Measurements from ENCODE around the gene DMC1. TPM values are rescaled to one million over a fixed set of nuclear protein-coding genes. Genes with fewer than 3 reads are reported as not detected.
"Not testable (repeated sequence)": the region's sequence is repeated elsewhere in the genome, so short reads cannot be mapped to it uniquely, and the experiment has no call there.

Gene DMC1
- total and polyA plus RNA-seq, 2 donors, result 0.30 to 14.7 TPM

DNA sequence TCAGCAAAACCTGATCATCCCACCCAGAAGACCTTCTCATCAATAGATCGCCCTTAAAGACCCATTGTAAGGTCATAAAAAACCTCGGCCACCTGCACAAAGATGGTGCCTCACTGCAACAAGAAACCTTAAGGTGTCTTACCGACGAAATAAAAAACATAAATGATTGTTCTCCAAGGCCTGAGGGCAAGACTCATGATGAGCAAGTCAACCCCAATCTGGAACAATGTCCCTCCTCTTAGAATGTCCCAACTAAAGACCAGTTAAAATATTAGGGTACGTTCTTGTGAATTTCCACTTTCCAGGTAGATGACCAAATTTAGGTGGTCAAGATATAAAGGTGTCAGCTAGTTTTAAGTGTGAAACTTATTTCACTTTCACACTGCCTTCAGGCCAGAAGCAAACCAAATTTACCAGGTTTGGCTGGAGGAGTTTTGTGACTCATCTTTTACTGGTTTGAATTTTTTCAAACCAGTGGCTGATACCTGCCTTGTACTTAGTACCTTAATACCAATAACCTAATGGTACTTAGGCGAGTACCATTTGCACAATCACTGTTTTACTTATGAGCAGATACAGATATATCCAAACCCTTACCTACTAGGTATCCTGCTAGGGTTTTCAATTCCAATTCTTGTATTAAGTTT, 87.2 kb downstream of the DMC1 start:
- WGBS, result 99% methylated on average over 6 of the region's 6 CpGs
- H3K4me1 ChIP-seq (ENCODE audit: control insufficient read depth in 2 of 2, insufficient read depth in 2 of 2, low read length in 2 of 2), result peaks cover 5 to 7% of the 10 kb centered on the region in 2 donors
- H3K27me3 ChIP-seq (ENCODE audit: control insufficient read depth in 2 of 2, insufficient read depth in 1 of 2, low read length in 1 of 2), result no peaks in the 10 kb centered on the region
- no peak overlapping the region for H3K4me3 ChIP-seq (ENCODE audit: low read length in 2 of 2)
- H3K27ac ChIP-seq (ENCODE audit: low read depth in 1 of 2, low read length in 1 of 2), result no peak overlapping the region
- DNase-seq (ENCODE audit: low read depth in 6 of 9, low spot score in 9 of 9), result no peak
- H3K9me3 ChIP-seq (ENCODE audit: control insufficient read depth in 2 of 2, insufficient read depth in 1 of 2, low read length in 1 of 2), result no peaks in the 10 kb centered on the region
- peaks cover 68 to 80% of the 10 kb centered on the region in 2 donors for H3K36me3 ChIP-seq (ENCODE audit: control insufficient read depth in 2 of 2, insufficient read depth in 2 of 2, low read length in 1 of 2)

DNA sequence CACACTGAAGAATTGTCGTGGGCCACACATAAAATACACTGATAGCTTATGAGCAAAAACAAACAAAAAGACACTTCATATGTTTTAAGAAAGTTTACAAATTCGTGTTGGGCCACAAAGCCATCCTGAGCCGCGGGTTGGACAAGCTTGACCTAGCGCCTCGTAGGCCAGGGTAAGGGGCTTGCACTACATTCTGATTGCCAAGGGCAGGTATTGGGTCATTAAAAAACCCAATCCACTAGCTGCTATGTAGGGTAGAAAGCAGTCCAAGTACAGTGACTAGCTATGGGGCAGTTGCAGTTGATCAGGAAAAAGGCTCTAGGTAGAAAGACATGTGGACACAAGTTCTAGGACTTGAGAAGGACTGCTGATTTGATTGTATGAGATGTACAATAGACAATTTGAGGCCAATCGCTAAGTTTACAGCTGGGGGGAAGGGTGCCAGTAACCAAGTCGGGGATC, 88.1 kb downstream of the DMC1 start:
- Histone ChIP-seq H3K4me1 (ENCODE audit: control insufficient read depth in 2 of 2, insufficient read depth in 2 of 2, low read length in 2 of 2) (peaks cover 5 to 7% of the 10 kb centered on the region in 2 donors), H3K36me3 (ENCODE audit: control insufficient read depth in 2 of 2, insufficient read depth in 2 of 2, low read length in 1 of 2) (peaks cover 59 to 74% of the 10 kb centered on the region in 2 donors), H3K27me3 (ENCODE audit: control insufficient read depth in 2 of 2, insufficient read depth in 1 of 2, low read length in 1 of 2) (no peaks in the 10 kb centered on the region), H3K27ac (ENCODE audit: low read depth in 1 of 2, low read length in 1 of 2) (no peak overlapping the region), H3K4me3 (ENCODE audit: low read length in 2 of 2) (no peak overlapping the region), H3K9me3 (ENCODE audit: control insufficient read depth in 2 of 2, insufficient read depth in 1 of 2, low read length in 1 of 2) (no peaks in the 10 kb centered on the region)
- DNase-seq (ENCODE audit: low read depth in 6 of 9, low spot score in 9 of 9), result no peak
- WGBS, result 98% methylated on average over 8 of the region's 8 CpGs

DNA sequence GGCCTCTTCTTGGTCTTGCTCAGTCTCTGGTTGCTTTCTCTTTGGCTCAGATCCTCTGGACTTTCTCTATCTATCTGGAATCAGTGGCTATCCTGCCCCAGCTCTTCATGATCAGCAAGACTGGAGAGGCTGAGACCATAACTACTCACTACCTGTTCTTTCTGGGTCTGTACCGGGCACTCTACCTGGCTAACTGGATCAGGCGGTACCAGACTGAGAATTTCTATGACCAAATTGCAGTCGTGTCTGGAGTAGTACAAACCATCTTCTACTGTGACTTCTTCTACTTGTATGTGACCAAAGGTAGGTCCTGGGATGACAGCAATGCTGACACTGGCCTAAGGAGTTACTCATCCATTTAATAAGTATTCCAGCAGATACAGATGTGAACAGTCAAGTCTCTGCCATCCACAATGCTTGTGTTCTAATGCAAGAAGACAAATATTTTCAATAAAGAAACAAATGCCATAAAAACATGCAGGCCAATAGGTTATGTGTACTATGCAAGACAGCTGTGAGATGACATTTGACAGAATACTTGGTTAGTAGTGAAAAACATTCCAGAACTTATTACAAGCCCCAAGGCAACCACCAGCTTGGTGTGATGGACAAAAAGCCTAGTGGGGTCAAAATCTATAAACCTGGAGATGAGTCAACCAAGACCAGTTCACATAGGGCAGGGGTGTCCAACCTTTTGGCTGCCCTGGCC, 88.7 kb downstream of the DMC1 start:
- peaks cover 53 to 68% of the 10 kb centered on the region in 2 donors for H3K36me3 ChIP-seq (ENCODE audit: control insufficient read depth in 2 of 2, insufficient read depth in 2 of 2, low read length in 1 of 2)
- no peak overlapping the region for H3K27ac ChIP-seq (ENCODE audit: low read depth in 1 of 2, low read length in 1 of 2)
- no peaks in the 10 kb centered on the region for H3K9me3 ChIP-seq (ENCODE audit: control insufficient read depth in 2 of 2, insufficient read depth in 1 of 2, low read length in 1 of 2)
- peaks cover 4 to 5% of the 10 kb centered on the region in 2 donors for H3K4me1 ChIP-seq (ENCODE audit: control insufficient read depth in 2 of 2, insufficient read depth in 2 of 2, low read length in 2 of 2)
- 97% methylated on average over 3 of the region's 3 CpGs for WGBS
- no peak for DNase-seq (ENCODE audit: low read depth in 6 of 9, low spot score in 9 of 9)
- H3K4me3 ChIP-seq (ENCODE audit: low read length in 2 of 2), result no peak overlapping the region
- H3K27me3 ChIP-seq (ENCODE audit: control insufficient read depth in 2 of 2, insufficient read depth in 1 of 2, low read length in 1 of 2), result no peaks in the 10 kb centered on the region

DNA sequence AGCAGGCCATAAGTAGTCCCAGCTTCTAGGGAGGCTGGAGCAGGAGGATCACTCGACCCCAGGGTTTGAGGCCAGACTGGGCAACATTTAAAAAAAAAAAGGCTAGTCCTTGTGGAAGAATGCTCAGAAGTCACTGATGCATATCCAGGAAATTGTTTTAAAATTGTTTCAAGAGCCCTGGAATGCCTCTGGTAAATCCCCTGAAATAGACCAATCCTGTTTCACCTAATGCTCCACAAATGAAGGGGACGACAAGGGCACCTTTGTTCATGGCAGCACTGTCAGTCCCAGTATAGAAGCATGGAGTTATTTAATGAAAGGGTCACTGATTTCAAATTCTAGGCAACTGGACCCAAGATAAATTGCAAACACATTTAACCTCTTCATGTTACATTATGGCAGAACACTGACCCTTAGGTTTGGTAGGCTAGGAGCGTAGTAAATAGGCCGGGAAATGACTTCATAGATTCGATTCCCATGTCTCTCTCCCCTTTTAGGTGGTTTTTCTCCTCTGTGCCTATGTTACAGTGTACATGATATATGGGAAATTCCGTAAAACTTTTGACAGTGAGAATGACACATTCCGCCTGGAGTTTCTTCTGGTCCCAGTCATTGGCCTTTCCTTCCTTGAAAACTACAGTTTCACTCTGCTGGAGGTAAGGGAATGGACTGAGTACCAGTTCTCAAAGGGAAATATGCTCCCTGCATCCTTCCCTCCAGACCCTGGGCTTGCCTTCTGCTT, 90.7 kb downstream of the DMC1 start:
- DNase-seq (ENCODE audit: low read depth in 6 of 9, low spot score in 9 of 9), result no peak

DNA sequence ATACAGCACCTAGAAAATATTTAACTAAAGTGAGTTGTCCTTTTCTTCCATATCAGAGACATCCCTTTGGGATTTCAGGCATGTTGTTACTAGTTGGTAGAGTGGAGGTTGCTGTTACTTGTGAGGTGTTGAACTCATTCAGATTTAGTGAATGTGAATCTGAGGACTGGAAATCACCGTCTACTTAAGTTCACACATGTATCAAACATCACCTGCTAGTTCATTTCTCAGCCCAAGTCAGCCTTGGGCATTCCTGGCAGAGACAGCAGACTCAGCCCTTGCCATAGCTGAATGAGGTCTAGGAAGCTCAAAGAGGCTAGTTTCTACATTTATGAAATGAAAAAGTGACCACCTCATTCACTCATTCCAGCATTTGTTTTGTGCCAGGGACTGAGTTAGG, 92.4 kb downstream of the DMC1 start:
- H3K36me3 ChIP-seq (ENCODE audit: control insufficient read depth in 2 of 2, insufficient read depth in 2 of 2, low read length in 1 of 2), result peaks cover 25 to 31% of the 10 kb centered on the region in 2 donors
- no peak for DNase-seq (ENCODE audit: low read depth in 6 of 9, low spot score in 9 of 9)
- WGBS, result 94% methylated on average over 1 of the region's 1 CpG
- H3K9me3 ChIP-seq (ENCODE audit: control insufficient read depth in 2 of 2, insufficient read depth in 1 of 2, low read length in 1 of 2), result no peaks in the 10 kb centered on the region
- no peak overlapping the region for H3K4me3 ChIP-seq (ENCODE audit: low read length in 2 of 2)
- no peaks in the 10 kb centered on the region for H3K27me3 ChIP-seq (ENCODE audit: control insufficient read depth in 2 of 2, insufficient read depth in 1 of 2, low read length in 1 of 2)
- no peaks in the 10 kb centered on the region for H3K4me1 ChIP-seq (ENCODE audit: control insufficient read depth in 2 of 2, insufficient read depth in 2 of 2, low read length in 2 of 2)
- no peak overlapping the region for H3K27ac ChIP-seq (ENCODE audit: low read depth in 1 of 2, low read length in 1 of 2)

More for the DNA sequence above, 90.7 kb downstream of the DMC1 start:
- Histone ChIP-seq H3K4me1 (ENCODE audit: control insufficient read depth in 2 of 2, insufficient read depth in 2 of 2, low read length in 2 of 2) (no peaks in the 10 kb centered on the region), H3K27ac (ENCODE audit: low read depth in 1 of 2, low read length in 1 of 2) (no peak overlapping the region), H3K9me3 (ENCODE audit: control insufficient read depth in 2 of 2, insufficient read depth in 1 of 2, low read length in 1 of 2) (no peaks in the 10 kb centered on the region), H3K36me3 (ENCODE audit: control insufficient read depth in 2 of 2, insufficient read depth in 2 of 2, low read length in 1 of 2) (peaks cover 42 to 48% of the 10 kb centered on the region in 2 donors), H3K4me3 (ENCODE audit: low read length in 2 of 2) (no peak overlapping the region), H3K27me3 (ENCODE audit: control insufficient read depth in 2 of 2, insufficient read depth in 1 of 2, low read length in 1 of 2) (no peaks in the 10 kb centered on the region)
- WGBS, result 84% methylated on average over 7 of the region's 7 CpGs

DNA sequence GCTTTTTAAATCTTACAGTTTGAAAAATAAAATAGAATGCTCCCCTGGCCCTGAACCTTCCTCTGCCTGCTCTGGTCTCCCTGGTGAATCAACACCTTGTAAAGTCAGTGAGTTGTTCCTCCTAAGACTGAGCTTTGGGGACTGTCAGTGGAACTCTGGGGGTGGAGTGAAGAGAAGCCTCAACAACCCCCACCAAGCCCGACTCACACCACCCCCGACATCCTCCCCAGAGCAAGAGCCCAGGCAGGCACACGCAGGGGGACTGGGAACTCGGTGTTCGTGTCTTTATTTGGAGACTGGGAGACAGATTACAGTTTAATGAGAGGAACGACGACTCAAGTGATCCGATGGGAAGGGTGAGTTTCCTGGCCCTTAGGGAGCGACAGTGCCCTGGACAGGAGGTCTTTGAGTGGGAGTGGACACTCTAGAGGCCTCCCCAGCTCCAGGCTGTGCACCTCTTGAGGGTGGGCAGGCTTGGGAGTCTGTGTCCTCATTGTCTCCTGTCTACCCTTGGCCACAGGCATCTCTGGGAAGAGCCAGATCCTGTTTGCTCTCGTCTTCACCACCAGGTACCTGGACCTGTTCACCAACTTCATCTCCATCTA, 95.9 kb downstream of the DMC1 start:
- H3K9me3 ChIP-seq (ENCODE audit: control insufficient read depth in 2 of 2, insufficient read depth in 1 of 2, low read length in 1 of 2), result no peaks in the 10 kb centered on the region
- H3K27ac ChIP-seq (ENCODE audit: low read depth in 1 of 2, low read length in 1 of 2), result no peak overlapping the region
- H3K27me3 ChIP-seq (ENCODE audit: control insufficient read depth in 2 of 2, insufficient read depth in 1 of 2, low read length in 1 of 2), result peaks cover 0 to 7% of the 10 kb centered on the region in 2 donors
- no peaks in the 10 kb centered on the region for H3K4me1 ChIP-seq (ENCODE audit: control insufficient read depth in 2 of 2, insufficient read depth in 2 of 2, low read length in 2 of 2)
- 92% methylated on average over 10 of the region's 10 CpGs for WGBS
- H3K36me3 ChIP-seq (ENCODE audit: control insufficient read depth in 2 of 2, insufficient read depth in 2 of 2, low read length in 1 of 2), result peaks cover 0 to 2% of the 10 kb centered on the region in 2 donors
- DNase-seq (ENCODE audit: low read depth in 6 of 9, low spot score in 9 of 9), result no peak
- no peak overlapping the region for H3K4me3 ChIP-seq (ENCODE audit: low read length in 2 of 2)

DNA sequence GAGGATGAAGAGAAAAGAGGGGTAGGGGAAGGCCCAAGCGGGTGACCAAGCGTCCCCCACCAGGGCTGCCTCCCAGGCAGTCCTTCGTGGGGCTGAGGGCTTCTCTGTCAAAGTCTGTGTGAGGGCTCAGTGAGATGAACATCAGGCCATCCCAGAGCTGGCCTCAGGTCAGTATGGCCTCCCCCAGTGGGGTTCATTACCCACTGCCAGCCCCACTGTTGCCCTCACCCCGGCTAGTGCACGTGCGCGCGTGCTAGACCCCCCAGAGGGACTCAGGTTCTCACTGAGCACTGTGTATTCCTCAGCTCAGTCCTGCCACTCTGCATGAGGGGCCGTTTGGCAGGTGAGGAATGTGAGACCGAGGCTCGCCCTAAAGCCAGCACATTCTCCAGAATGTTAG, 98.7 kb downstream of the DMC1 start:
- H3K4me3 ChIP-seq (ENCODE audit: low read length in 2 of 2), result no peak overlapping the region
- WGBS, result 96% methylated on average over 11 of the region's 11 CpGs
- no peak for DNase-seq (ENCODE audit: low read depth in 6 of 9, low spot score in 9 of 9)

DNA sequence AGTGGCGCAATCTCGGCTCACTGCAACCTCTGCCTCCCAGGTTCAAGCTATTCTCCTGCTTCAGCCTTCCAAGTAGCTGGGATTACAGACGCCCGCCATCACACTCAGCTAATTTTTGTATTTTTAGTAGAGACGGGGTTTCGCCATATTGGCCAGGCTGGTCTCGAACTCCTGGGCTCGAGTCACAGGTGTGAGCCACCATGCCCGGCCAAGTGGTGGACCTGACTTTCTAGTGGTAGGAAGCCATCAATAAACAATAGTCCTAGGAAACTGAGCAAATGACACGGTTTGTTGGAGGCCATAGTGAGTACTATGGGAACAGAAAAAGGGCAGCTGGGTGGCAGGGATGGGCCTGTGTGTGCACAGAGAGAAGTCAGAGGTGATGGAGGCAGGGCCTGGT, 99.8 kb downstream of the DMC1 start:
- H3K27ac ChIP-seq (ENCODE audit: low read depth in 1 of 2, low read length in 1 of 2); H3K9me3 ChIP-seq (ENCODE audit: control insufficient read depth in 2 of 2, insufficient read depth in 1 of 2, low read length in 1 of 2); H3K4me3 ChIP-seq (ENCODE audit: low read length in 2 of 2); DNase-seq (ENCODE audit: low read depth in 6 of 9, low spot score in 9 of 9); H3K36me3 ChIP-seq (ENCODE audit: control insufficient read depth in 2 of 2, insufficient read depth in 2 of 2, low read length in 1 of 2): not testable (repeated sequence)
- Histone ChIP-seq H3K27me3 (ENCODE audit: control insufficient read depth in 2 of 2, insufficient read depth in 1 of 2, low read length in 1 of 2) (peaks cover 5 to 47% of the 10 kb centered on the region in 2 donors), H3K4me1 (ENCODE audit: control insufficient read depth in 2 of 2, insufficient read depth in 2 of 2, low read length in 2 of 2) (peaks cover 12 to 18% of the 10 kb centered on the region in 2 donors)
- 97% methylated on average over 10 of the region's 10 CpGs for WGBS

More for the DNA sequence above, 98.7 kb downstream of the DMC1 start:
- Histone ChIP-seq H3K27ac (ENCODE audit: low read depth in 1 of 2, low read length in 1 of 2) (no peak overlapping the region), H3K9me3 (ENCODE audit: control insufficient read depth in 2 of 2, insufficient read depth in 1 of 2, low read length in 1 of 2) (peaks cover 0 to 6% of the 10 kb centered on the region in 2 donors), H3K36me3 (ENCODE audit: control insufficient read depth in 2 of 2, insufficient read depth in 2 of 2, low read length in 1 of 2) (no peaks in the 10 kb centered on the region), H3K27me3 (ENCODE audit: control insufficient read depth in 2 of 2, insufficient read depth in 1 of 2, low read length in 1 of 2) (peaks cover 5 to 36% of the 10 kb centered on the region in 2 donors), H3K4me1 (ENCODE audit: control insufficient read depth in 2 of 2, insufficient read depth in 2 of 2, low read length in 2 of 2) (peaks cover 7 to 10% of the 10 kb centered on the region in 2 donors)

All from thymus (tissue), 11 donors.